ENCODE data around the gene TRIM4.
"Not testable (repeated sequence)": the region's sequence is repeated elsewhere in the genome, so short reads cannot be mapped to it uniquely, and the experiment has no call there.

The TRIM4 gene

DNA sequence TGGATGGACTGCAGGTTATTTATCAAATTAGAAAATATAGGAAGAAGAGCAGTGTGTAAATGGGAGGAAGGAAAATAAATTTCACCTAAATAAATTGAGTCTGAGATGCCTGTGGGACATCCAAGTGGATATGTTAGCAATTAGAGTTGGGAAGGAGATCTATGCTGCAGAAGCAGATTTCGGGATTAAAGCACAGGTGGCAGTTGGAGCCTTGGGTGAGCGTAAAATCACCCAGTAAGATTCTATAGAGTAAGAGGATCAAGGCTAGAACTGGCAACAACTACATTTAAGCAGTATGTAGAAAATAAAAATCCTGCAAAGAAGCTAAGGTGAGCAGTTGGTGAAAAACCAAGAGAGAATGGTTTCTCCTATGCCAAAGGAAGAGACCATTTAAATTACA, 8.4 kb downstream of the TRIM4 start:
- no peak for DNase-seq

DNA sequence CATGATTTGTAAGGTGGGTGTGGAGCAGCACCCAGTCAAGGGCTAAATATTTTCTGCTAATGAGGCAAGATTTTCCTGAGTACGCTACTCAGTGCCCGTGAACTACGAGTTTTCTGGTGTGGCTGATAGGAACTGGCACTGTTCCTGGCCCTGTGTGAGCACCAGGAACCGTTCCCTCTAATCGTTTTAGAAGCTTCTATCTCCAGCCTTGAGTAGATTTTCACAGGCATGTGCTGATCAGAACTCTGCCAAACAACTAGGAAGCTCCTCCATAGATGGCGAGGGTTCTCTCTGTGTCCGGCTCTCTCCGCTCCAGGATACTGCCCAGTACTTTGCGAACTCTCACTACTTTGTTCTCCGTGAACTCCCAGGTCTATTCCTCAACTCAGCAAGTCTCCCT, 17.7 kb downstream of the TRIM4 start:
- no peak for DNase-seq

DNA sequence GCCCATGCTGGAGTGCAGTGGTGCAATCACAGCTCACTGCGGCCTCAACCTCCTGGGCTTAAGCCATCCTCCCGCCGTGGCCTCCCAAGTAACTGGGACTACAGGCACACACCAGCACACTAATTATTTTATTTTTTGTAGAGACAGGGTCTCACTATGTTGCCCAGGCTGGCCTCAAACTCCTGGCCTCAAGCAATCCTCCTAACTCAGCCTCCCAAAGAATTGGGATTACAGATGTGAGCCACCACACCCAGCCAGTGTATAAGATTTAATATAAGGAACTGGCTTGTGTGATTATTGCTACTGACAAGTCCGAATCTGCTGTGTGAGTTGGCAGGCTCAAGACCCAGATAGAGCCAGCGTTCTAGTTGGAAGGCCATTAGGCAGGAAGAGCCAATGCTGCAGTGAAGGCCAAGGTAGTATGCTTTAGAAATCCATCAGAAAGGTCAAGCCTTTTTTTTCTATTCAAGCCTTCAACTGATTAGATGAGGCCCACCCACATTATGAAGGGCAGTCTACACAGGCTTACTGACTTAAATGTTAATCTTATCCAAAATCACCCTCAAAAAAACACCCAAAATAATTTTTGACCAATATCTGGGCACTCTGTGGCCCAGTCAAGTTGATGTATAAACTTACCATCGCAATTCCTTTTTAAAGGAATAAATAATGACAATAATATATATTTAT, 19.4 kb downstream of the TRIM4 start:
- DNase-seq = no peak

DNA sequence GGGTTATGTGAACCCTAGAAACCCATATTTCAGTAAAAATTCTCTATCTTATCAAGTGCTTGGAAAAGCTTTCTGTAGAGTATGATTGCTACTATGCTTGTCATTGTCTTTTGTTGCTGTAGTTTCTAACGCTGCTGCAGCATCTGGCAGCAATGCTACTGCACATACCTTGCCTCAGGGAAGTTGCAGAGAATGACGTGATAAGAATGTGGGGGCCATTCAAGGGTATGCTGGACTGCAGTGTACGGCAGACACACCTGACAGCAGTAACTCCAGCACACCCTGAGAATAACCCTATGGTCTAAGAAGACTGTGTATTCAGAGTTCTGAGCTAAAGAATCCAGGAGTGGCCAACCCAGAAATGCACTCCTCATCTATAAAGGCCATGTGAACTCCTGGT, 20.5 kb downstream of the TRIM4 start:
- no peak for DNase-seq

DNA sequence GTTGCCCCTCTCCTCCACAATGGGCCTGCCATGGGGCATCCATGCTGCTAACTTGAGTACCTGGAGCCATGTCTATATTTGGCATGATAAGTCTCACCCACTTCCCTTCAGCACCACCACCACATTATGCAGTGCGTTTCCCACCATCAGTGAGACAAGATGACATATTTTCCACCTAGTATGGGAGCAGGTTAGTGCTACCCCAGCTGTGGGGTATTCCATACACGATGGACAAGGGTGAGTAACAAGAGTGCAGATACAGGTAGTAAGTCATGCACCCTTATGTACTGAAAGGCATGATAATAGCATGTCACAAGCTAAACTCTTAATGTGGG, 21.3 kb downstream of the TRIM4 start:
- no peak for DNase-seq

DNA sequence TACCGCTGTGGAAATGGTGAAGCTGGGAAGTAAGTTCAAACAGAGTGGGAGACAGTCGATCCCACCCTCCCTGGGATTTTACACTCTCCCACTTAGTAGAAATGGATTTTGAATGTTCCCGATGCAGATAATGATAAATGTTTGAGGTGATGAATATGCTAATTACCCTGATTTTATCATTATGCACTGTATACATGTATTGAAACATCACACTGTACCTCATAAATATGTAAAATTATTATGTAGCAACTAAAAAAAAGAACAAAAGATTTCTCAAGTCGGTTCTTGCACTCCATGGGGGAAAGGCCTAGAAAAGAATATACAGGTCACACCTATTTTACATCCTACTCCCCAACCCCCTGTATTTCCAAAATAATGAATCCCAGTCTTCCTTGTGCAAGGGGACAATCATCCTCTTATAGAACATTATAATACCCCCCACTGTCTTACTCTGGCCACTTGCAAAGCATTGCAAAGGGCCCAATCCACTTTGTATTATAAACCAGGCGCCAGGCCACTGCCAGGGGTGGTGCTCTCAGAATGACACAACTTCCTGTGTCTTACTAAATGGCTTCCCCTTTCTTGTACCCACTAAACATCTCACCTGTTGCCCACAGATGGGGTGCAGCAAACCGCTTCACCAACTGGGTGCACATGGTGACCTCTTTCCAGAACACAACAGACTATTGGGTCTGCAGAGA, 21.9 kb downstream of the TRIM4 start:
- no peak for DNase-seq

DNA sequence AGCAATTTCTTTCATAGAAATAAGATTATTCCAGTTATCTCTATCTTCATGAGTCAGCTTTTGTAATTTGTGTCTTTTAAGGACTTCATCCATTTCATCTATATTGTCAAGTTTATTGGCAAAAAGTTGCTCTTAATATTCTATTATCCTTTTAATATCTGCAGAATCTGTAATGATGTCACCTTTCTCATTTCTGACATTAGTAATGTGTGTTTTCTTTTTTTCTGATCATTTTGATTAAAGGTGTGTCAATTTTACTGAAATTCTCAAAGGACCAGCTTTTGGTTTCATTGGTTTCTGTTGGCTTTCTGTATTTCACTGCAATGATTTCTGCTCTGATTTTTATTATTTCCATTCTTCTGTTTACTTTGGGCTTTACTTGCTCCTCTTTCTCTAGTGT, 24.6 kb downstream of the TRIM4 start:
- DNase-seq = no peak

DNA sequence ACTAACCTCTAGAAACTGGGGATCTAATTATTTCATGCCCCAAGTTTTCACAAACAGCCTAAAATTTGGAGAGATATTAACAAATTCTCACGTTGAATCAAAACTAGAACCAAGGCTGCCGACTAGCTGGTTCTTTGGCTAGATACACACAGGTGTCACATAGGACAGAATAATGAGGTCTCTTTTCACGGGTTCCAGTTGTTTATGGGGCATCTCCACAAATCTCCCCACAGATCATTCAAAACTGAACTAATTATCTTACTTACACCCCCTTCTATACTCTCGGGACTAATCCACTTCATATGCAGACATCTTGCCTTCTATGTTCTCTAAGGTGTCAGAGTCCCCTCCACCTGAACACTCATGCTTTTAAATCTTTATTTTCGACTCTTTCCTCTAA, 26.1 kb downstream of the TRIM4 start:
- DNase-seq = no peak

DNA sequence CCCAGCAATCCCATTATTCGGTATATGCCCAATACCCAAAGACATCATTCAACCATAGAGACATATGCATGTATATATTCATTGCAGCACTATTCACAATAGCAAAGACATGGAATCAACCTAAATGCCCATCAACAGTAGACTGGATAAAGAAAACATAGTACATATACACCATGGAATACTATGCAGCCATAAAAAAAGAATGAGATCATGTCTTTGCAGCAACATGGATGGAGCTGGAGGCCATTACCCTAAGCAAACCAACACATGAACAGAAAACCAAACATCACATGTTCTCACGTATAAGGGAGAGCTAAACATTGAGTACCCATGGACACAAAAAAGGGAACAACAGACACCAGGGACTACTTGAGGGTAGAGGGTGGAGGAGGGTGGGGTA, 29.0 kb downstream of the TRIM4 start:
- DNase-seq = not testable (repeated sequence)

DNA sequence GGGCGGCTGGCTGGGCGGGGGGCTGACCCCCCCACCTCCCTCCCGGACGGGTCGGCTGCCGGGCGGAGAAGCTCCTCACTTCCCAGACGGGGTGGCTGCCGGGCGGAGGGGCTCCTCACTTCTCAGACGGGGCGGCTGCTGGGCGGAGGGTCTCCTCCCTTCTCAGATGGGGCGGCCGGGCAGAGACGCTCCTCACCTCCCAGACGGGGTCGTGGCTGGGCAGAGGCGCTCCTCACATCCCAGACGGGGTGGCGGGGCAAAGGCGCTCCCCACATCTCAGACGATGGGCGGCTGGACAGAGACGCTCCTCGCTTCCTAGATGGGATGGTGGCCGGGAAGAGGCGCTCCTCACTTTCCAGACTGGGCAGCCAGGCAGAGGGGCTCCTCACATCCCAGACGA, 31.0 kb downstream of the TRIM4 start:
- DNase-seq = not testable (repeated sequence)

DNA sequence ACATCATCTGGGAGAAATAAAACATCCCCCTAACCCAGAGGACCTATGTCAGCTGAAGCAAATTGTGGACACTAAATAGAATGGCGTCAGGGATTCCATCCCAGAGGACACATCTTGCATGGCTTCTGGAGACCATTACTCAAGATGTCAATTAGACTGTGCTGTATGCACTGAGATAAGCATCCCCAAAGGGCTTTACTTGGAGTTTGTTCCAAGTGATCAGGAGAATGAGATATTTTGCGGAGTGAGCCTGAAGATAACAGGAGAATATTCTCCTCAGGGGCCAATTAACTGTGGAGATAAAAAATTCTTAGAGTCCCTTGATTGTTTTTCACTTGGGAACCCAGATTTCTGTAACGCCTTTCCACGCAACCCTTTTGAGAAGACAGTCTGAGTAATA, 38.0 kb downstream of the TRIM4 start:
- DNase-seq = no peak

DNA sequence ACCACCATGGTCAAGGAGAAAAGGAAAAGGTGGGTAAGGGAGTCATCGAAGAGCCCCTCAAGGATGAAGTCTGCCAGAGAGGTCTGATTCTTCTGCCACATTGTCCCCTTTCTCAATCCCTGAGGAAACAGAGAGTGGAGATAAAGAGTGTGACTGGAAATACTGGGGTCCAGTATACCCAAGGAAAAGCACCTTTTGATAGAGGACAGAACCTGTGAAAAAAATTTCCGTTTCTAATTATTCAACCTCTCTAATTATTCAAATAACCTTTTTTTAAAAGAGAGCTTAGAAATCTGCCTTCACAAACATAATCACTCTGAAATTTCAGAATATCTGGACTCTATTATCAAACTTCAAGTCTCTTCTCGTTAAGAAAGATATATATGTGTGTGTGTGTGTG, 42.4 kb downstream of the TRIM4 start, which contains the start of gene OR2AE1:
TSS of gene OR2AE1 (minus strand) at position 101 of the 400 bp plus-strand sequence. CDS start at position 101, 0 bp downstream.
- DNase-seq = no peak

DNA sequence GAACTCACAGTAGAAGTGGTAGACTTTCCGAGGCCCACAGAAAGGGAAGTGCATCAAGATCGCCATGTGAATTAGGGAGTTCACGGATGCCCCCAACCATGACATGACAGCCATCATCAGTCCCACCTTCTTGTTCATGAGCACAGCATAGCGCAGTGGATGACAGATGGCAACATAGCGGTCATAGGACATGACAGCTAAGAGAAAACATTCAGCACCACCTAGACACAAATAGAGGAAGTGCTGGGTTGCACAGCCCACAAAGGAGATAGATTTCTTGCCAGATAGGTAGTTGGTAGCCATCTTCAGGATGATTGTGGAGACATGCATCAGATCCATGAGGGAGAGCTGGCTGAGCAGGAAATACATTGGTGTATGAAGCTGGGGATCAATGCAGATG, 42.8 kb downstream of the TRIM4 start:
- no peak for DNase-seq

DNA sequence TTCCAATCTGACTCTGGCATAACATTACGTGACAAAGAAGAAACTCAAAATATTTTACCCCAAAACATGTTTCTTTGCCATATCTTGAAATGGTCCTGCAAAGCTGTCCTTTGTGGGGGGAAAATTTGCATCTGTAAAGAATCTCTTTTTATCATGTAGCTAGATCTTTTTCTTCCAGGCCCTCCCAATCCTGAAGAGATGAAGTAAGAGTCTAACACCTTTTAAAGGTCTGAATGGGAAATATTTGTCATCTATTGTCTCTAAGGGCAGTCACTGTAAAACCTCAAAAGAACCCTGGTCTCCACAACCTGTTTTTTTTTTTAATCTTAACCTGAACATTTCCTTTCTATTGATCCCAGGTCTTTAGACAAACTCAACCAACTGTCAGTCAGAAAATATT, 51.1 kb downstream of the TRIM4 start:
- no peak for DNase-seq

DNA sequence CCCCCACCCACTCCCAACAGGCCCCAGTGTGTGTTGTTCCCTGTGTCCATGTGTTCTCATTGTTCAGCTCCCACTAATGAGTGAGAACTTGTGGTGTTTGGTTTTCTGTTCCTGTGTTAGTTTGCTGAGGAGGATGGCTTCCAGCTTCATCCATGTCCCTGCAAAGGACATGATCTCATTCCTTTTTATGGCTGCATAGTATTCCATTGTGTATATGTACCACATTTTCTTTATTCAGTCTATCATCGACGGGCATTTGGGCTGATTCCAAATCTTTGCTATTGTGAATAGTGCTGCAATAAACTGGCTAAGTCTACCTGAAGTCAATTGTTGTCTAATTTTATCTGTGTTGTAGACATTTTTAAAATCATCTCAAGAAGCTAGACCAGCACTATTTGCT, 51.9 kb downstream of the TRIM4 start:
- not testable (repeated sequence) for DNase-seq

DNA sequence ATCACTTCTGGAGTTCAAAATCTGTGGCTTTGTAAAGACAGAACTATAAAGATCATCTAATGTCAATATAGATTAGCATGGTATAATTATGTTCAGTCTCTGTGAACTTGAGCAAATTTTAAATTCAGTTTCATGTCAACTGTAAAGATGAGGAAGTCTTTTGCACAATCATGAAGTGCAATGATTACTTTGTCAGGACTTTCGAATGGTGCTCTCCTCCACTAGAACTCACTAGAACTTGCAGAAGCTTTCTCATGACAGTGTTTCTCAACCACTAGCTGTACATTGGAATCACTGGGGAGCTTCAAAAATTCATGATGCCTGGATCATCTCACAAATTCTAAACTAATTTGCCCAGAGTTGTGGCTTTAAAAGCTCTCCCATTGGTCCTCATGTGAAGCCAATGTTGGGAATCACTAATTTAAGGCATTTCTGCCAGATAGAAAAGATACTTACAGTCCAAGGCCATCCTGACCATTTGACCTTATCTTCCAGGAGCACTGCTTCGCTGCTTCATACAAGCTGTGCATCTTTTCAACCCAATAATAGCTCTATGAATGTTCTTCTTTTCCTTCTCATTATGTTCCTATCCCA, 55.4 kb downstream of the TRIM4 start:
- DNase-seq = no peak

DNA sequence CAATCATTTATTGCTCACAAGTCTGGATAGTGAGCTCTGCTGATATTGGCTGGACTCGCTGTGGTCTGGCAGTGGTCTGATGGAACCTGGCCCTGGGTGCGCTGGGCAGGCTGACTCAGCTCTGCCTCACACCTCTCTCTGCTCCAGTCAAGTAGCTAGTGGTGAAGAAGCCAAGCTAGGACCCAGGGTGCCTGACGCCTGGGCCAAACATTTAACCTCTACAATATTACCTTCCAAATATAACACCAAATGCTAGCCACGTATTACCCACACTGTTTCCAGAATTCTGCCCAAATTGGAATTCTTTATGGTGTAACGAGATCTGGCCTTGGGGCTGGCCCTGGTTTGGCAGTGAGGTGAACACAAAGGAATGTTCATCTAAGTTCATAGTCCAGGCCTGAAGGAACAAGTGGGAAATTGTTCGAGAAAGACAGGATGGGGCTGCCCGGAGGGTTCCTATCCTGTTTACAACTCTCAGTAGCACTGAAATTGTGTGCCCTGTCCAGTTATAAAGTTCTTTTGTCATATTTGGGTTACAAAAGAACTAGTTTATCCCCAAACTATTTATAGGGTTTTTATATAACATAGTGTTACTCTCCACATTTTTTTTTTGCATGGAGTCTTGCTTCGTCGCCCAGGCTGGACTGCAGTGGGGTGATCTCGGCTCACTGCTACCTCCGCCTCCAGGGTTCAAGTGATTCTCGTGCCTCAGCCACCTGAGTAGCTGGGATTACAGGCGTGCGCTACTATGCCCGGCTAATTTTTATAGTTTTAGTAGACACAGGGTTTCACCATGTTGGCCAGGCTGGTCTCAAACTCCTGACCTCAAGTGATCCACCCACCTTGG, 58.8 kb downstream of the TRIM4 start:
- DNase-seq = no peak

DNA sequence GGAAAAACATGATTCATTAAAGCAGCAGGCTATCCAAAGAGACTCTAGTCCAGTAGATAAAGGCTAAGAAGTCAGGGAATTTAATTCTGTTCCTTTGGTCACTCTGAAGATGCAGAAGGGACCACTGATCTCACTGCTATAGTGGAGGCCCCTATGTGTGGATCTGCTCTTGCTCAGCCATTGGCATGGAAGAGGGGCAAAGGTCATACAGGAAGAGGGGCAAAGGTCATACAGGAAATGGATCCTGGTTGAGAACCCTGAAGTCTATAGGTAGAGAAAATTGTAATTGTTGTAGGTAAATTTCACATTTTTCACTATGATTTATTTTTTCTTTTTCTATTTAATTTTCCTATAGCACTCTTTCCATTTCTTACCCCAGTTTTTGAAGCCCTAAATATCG, 64.1 kb downstream of the TRIM4 start:
- DNase-seq = no peak

DNA sequence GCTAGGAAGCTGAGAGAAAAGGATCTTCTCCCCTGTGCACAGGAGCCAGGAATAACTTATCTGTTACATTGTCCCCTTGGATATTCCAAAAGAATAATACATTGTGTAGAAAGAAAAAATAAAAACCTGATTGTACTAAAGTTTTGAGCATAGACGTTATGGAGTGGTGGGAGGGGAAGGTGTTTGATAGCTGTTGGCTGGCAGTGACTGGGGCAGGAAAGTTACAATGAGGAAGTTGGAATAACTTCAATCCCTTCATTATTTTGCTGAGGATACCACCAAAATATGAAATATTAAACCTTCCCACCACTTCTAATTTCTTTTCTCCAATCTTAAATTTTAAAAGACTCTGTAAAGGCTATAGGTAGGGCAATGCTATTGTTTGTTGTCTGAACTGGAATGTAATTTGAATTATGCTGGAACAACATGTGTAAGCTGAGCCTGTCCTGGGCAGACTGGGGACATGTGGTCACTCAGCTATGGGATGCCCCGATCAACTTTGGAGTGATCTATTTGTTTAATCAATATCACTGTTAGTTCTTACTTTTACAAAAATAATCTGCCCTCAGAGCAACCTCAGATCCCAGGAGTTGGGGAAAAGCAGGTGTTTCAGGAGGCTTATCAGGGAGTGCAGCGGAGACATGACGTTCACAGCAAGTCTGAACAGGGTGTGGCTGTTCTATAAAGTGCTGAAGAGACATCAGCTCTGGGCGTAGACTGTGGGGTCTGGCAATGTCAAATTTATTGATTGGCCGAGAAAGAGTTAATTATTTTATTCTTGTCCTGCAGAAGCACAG, 70.7 kb downstream of the TRIM4 start:
- no peak for DNase-seq

DNA sequence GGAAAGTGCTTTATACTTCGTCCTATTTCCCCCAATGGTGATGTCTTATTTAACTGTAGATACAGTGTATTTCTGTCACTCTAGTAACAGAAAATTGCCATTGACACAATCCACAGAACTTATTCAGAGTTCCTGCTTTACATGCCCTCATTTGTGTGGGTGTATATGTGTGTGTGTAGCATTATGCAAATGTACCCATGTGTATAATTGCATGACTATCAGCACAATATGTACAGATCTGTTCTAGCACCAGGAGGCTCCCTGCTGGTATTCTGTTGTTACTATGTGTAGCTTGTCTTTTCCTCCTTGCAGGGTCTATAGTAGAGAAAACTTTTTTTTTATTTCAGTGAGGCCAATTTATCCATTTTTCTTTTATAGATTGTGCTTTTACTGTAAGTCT, 75.0 kb downstream of the TRIM4 start:
- DNase-seq = no peak

DNA sequence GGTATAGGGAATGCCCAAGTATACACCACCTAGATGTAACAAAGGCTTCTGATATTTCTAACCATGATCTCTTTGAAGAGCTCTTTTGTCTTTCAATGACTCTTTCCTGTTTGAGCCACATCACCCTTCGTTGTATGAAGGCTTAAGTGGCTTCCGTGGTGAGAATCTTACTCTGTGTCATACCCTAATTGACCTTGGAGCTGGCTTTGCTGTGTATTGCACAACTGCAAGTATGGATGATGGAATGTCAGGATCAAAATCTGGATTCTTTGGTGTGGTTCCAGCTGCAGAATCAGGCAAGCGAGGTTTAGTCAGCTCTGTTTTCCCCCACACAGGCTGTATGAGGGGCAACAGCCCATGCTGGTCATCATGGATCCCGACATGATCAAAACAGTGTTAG, 75.5 kb downstream of the TRIM4 start:
- DNase-seq = no peak

DNA sequence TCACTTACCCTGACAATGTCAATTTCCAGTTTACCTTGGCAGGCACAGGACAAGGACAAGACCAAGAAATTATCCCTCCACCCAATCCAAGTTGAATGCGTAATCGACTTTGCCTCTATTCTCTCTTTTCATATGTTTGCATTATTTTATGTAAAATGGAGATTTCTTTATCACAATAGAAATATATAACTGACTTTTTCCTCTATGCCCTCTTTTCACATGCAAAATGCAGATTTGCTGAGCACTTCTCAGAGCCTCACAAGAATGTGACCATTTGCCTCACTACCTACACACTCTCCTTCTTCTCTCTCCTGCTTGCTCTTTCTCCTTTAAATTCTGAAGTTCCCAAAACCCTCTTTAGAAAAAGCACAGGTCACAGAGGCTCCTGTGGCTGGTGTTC, 76.4 kb downstream of the TRIM4 start:
- DNase-seq = no peak

All from activated CD4-positive, CD25-positive, alpha-beta regulatory T cell (primary cell).